IPS-18c (cell line): ENCODE measurements around the gene NIT1.

ENCODE experiments used
- H3K4me3 ChIP-seq: 2 replicates; pipeline ENCODE4 v1.7.0; 2013; ENCODE audit warnings: low read depth, mild to moderate bottlenecking, low read length, moderate library complexity; ENCODE audit not compliant: insufficient read depth
- H3K9me3 ChIP-seq: one replicate; pipeline ENCODE4 v1.6.1; 2013; ENCODE audit warnings: mild to moderate bottlenecking, low read length, moderate library complexity; ENCODE audit not compliant: control insufficient read depth, insufficient read depth

Gene NIT1

DNA sequence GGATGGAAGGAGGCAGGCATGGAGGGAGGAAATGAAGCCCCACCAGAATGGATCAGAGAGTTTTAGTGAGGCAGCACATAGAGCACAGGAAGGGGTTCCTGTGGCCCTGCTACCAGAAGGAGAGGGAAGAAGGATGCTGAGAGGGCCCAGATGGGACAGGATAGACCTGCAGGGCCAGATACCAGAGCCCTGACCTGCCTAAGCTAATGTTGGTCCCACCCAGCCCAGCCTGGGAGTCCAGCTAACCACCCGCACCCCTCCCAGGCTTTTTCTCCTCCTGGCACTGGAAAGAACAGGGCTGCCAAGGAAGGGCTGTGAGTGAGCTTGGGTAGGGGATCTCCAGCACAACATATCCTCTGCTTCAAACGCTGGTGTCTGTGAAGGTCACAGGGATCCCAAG lies 35.4 kb upstream of the NIT1 start:
- Histone ChIP-seq H3K9me3 (no peaks in the 10 kb centered on the region), H3K4me3 (no peak overlapping the region)

DNA sequence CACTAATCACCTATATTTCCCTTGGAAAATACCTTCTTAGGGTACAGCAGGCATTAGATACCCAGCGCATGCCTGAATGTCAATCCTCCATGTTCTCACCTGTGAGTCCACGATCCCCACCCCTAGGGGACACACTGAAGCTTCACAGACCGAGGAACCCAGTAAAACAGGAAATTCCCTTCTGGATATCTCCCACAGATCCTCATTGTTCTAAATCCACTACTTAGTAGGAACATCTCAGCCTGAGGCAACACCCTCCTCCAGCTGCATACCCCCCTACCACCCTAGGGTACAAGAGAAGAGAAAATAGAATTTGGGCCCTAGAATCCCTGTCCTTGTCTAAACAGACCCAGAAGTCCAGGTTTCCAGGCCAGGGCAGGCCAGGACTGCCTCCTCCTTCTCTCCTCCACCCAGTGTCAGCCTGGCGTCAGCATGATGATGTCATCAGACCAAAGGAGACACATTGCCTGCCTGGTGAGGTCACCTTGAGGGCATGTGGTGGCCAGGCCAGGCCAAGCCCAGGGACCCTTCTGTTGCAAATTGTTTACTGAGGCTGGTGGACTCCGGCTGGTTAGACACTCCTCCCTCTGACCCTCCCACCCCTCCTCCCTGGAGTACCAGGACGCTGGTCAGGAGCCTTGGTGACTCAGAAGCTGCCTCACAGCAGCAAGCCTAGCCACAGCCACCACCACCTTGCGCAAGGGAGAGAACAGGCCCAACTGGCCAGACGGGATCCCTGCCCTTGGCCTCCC lies 34.7 kb upstream of the NIT1 start:
- no peaks in the 10 kb centered on the region for H3K9me3 ChIP-seq
- H3K4me3 ChIP-seq = no peak overlapping the region

- H3K4me3 ChIP-seq = no peak overlapping the region
Observed at GRCh38 chr1:161083748-161084596, 33.9 kb upstream of the NIT1 start.

GRCh38 chr1:161084597-161084988 lies 33.3 kb upstream of the NIT1 start:
- Histone ChIP-seq H3K9me3 (no peaks in the 10 kb centered on the region), H3K4me3 (no peak overlapping the region)

More at GRCh38 chr1:161083748-161084596, 33.9 kb upstream of the NIT1 start:
- no peaks in the 10 kb centered on the region for H3K9me3 ChIP-seq

DNA sequence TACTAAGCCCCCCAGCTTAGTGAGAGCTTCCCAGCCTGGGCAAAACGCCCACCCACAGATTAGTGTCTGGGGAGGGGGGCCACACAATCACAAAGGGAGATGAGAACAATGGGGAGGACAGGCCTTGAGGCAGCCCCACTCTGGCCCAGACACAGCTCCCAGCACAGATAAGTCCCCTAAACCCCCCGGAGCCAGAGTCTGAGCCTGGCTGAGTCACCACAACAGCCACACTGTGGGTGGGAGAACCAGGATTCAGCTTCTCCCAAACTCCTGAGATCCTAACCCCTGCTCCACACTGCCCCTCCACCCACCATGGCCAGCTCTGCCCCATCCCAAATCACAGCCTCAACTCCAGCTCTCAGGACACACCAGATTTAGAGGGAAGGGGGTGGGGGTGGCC lies 32.7 kb upstream of the NIT1 start:
- Histone ChIP-seq H3K9me3 (no peaks in the 10 kb centered on the region), H3K4me3 (no peak overlapping the region)

- H3K4me3 ChIP-seq = no peak overlapping the region
- H3K9me3 ChIP-seq = no peaks in the 10 kb centered on the region
Observed at GRCh38 chr1:161086457-161086856, 31.4 kb upstream of the NIT1 start.

DNA sequence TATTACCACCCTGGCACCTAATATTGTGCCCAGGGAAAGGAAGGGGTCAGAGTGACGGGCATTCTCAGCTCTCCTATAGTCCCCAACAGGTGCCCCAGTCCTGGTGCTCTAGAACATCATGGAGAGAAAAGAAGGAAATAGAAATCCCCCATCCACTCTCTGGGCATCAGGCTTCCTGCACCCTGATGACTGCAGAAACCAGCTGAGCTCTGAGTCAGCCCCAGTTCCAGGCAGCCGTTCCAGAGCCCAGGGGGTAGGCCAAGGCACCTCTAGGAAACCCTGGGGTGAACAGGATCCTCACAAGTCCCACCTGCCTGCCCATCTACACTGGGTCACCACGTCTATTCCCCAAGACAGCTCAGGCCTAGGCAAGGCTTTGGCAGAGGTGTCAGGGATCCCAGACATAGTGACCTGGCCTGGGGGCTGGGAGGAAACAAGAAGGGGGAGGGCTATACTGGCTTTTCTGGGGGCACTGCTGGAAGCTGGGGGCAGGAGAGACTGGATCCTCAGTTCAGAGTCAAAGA lies 29.3 kb upstream of the NIT1 start:
- no peaks in the 10 kb centered on the region for H3K9me3 ChIP-seq
- no peak overlapping the region for H3K4me3 ChIP-seq

- H3K9me3 ChIP-seq = no peaks in the 10 kb centered on the region
- H3K4me3 ChIP-seq = no peak within 1 kb of the TSS
Observed at GRCh38 chr1:161089251-161089924, 28.5 kb upstream of the NIT1 start, which contains the start of gene NECTIN4. Gene NECTIN4 (minus strand): TSS chr1:161089558. CDS start chr1:161089296, 262 bp downstream.

GRCh38 chr1:161089938-161090337 lies 28.0 kb upstream of the NIT1 start:
- Histone ChIP-seq H3K4me3 (no peak overlapping the region), H3K9me3 (no peaks in the 10 kb centered on the region)

DNA sequence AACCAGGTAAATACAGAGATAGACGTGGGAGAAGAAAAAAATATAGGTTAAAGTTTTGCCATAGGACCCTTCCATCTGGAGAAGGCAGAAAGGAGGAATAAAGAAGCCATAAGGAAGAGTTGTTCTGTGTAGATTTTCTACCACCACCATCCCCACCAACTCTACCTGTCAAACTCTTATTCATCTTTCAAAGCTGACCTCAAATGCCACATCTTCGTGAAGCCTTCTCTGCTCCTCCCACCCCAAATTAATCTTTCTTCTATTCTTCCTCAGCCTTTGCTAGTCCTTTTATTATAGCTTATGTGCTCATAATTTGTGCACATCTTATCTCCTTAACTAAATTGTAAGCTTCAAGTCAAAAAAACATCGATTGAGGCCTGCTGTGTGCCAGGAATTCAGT lies 27.3 kb upstream of the NIT1 start:
- Histone ChIP-seq H3K4me3 (no peak overlapping the region), H3K9me3 (no peaks in the 10 kb centered on the region)

DNA sequence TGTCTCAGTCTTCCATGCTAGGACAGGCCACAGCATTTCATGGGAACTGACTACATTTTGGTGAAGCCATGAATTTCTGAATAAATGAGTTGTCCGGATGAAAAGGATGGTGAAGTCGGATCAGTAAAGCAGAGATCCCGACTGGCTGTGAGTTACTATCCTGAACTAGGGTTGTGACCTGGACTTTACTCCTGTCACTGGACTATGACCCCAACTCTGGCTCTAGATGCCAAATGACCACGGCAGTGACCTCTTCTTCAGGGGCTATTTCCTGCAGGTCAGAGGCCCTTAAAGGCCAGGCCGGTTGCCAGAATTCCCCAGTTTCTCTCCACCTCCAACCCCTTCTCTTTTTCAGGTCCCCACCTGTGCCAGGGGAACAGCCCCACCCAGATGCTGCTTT lies 26.8 kb upstream of the NIT1 start:
- Histone ChIP-seq H3K9me3 (no peaks in the 10 kb centered on the region), H3K4me3 (no peak overlapping the region)

DNA sequence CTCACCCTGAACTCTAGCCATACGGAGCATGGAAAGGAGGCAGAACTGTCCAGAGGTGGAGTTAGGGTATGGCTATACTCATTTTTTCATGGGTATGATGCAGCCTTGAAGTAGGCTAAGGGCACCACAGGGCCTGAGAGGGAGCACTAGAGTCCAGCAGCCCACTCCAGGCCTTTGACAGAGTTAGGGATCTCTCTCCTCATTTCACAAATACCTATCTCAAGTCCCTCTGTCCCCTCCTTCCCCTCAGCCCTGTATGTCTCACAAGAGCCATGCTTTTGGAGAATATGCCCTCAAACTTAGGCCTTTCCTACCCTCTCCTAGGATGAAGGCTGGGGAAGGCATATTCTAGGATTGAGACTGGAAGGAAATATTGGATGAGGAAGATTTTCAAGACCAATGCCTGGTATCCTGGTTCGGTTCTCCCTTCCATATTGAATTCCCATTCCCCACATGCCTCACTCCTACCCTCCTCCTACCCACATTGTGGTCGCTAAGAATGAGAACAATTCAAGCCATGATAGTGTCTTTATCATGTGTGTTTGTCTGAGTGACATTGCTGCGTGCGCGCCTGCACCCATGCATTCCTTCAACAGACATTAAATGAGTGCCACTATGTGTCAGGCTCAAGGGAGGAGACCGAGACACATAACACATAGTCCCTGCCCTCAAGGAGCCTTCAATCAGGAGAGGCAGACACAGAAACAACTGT lies 26.0 kb upstream of the NIT1 start:
- no peak overlapping the region for H3K4me3 ChIP-seq
- H3K9me3 ChIP-seq = no peaks in the 10 kb centered on the region

DNA sequence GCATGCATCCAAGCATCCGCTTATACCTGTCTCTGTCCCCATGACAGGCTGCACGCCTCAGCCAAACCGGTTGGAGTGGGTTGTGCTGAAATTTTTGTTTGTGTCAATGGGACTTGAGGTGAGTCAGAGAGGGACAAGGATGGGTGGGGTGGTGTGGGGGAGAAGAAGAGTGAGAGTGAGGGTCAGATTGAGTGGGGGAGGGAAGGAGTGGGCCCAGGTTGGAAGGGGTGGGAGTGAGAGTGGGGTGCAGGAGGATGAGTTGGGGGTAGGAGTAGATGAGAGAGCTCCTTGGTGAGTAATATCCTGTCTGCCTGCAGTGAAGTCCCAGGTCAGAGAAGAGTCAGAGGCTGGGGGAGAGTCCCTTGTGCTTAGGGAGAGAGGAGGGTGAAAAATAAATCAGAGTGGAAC lies 25.3 kb upstream of the NIT1 start:
- no peak overlapping the region for H3K4me3 ChIP-seq
- no peaks in the 10 kb centered on the region for H3K9me3 ChIP-seq

DNA sequence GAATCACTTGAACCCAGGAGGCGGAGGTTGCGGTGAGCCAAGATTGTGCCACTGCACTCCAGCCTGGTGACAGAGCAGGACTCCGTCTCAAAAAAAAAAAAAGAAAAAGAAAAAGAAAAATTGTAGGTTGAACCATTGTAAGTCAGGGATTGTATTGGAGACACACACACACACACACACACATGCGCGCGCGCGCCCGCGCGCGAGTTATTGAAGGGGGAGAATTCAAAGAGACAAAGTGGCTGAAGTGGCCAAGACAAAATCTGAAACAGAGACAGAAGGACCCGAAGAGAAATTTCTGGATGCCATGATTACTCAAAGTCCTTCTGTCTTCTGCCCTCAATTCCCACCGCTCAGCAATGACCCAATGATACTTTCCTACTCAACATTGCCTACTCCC lies 23.4 kb upstream of the NIT1 start:
- H3K4me3 ChIP-seq = no peak overlapping the region
- H3K9me3 ChIP-seq = no peaks in the 10 kb centered on the region

GRCh38 chr1:161095230-161095629 lies 22.7 kb upstream of the NIT1 start:
- Histone ChIP-seq H3K4me3 (no peak overlapping the region), H3K9me3 (no peaks in the 10 kb centered on the region)

DNA sequence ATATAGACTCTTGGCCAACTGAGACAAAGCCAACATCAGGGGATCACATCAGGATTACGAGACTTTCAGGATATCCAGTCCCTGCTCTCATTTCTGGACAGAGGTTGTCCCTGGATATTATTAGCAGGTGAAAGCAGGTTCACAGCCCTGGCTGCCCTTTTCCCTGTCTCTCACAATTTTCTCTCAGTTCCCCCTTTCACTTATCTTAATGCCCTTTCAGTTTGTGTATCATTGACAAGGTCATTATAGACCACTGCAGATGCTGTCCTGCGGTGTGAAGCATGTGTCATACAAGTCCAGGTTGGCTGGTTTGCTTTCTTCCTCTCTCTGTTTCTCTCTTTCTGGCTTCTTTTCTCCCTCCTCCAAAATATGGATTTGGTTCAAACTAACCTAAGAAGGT lies 21.9 kb upstream of the NIT1 start:
- Histone ChIP-seq H3K9me3 (no peaks in the 10 kb centered on the region), H3K4me3 (no peak overlapping the region)

- Histone ChIP-seq H3K9me3 (no peaks in the 10 kb centered on the region), H3K4me3 (no peak overlapping the region)
Observed at GRCh38 chr1:161096530-161096929, 21.4 kb upstream of the NIT1 start.
